GM20431 (cell line): ENCODE results near the gene TYSND1.
"Not testable (repeated sequence)": the region's sequence is repeated elsewhere in the genome, so short reads cannot be mapped to it uniquely, and the experiment has no call there.

Experiments used
- in situ Hi-C: fragments of 300-500 bp; cut with MseI, MboI; formaldehyde crosslinking; loops from one replicate; pipeline ENCODE4 v1.15.0; 2020; ENCODE audit warnings: low sequenced_read_pairs; ENCODE audit not compliant: unreplicated experiment

The TYSND1 gene

GRCh38 chr10:70115948-70116682, 30.4 kb downstream of the TYSND1 start:
- in situ Hi-C loops = no loop called here

- in situ Hi-C loops = no loop called here
These were observed 31.6 kb downstream of the TYSND1 start for GRCh38 chr10:70114902-70115301.

- in situ Hi-C loops = no loop called here
These were observed 34.4 kb downstream of the TYSND1 start for GRCh38 chr10:70112071-70112470.

- in situ Hi-C loops = no loop called here
These were observed 35.0 kb downstream of the TYSND1 start for GRCh38 chr10:70111496-70111895.

- in situ Hi-C loops = no loop called here
These were observed 37.3 kb downstream of the TYSND1 start for GRCh38 chr10:70109064-70109729.

GRCh38 chr10:70106958-70107791, 39.3 kb downstream of the TYSND1 start:
- in situ Hi-C loops = no loop called here

- in situ Hi-C loops = no loop called here
These were observed 44.8 kb downstream of the TYSND1 start for GRCh38 chr10:70101668-70102067.

- in situ Hi-C loops = not testable (repeated sequence)
These were observed 45.4 kb downstream of the TYSND1 start for GRCh38 chr10:70101068-70101562.

GRCh38 chr10:70098271-70098670, 48.2 kb downstream of the TYSND1 start:
- in situ Hi-C loops = no loop called here

GRCh38 chr10:70097459-70097858, 49.0 kb downstream of the TYSND1 start:
- in situ Hi-C loops = no loop called here

GRCh38 chr10:70096705-70097420, 49.6 kb downstream of the TYSND1 start:
- in situ Hi-C loops = no loop called here

GRCh38 chr10:70096016-70096704, 50.3 kb downstream of the TYSND1 start:
- in situ Hi-C loops = no loop called here

- in situ Hi-C loops = no loop called here
These were observed 52.2 kb downstream of the TYSND1 start for GRCh38 chr10:70094250-70094649.

- in situ Hi-C loops = no loop called here
These were observed 53.1 kb downstream of the TYSND1 start for GRCh38 chr10:70093335-70093944.

GRCh38 chr10:70092389-70092718, 54.1 kb downstream of the TYSND1 start:
- in situ Hi-C loops = no loop called here

GRCh38 chr10:70090951-70091350, 55.5 kb downstream of the TYSND1 start:
- in situ Hi-C loops = no loop called here

- in situ Hi-C loops = no loop called here
These were observed 56.5 kb downstream of the TYSND1 start for GRCh38 chr10:70090013-70090412.

- in situ Hi-C loops = no loop called here
These were observed 58.2 kb downstream of the TYSND1 start for GRCh38 chr10:70088308-70088698.
